Fibroblast of pulmonary artery (primary cell): Measurements from ENCODE around the gene PCDH1.

Experiments used
- DNase-seq: peaks from one replicate; pipeline ENCODE4 v3.0.0-alpha.2; 2010; ENCODE audit warnings: low read depth
- H3K4me3 ChIP-seq: replicated peaks from 2 replicates; pipeline ENCODE4 v1.5.1; 2011; ENCODE audit warnings: low read depth, mild to moderate bottlenecking, control low read depth, low read length, moderate library complexity
- CTCF ChIP-seq: IDR thresholded peaks from 2 replicates; pipeline ENCODE4 v1.5.1; 2011; ENCODE audit warnings: mild to moderate bottlenecking, control low read depth, low read length, inconsistent platforms; ENCODE audit errors: missing control alignments

The PCDH1 gene

GRCh38 chr5:141908796-141909195 is 30.6 kb upstream of the PCDH1 start:
- no peak overlapping the region for H3K4me3 ChIP-seq
- no peak for DNase-seq
- TF ChIP-seq CTCF = no peak

- H3K4me3 ChIP-seq = no peak overlapping the region
- TF ChIP-seq CTCF = no peak
- DNase-seq = no peak
Measured at GRCh38 chr5:141906972-141907371, 28.8 kb upstream of the PCDH1 start.

- H3K4me3 ChIP-seq = no peak overlapping the region
- TF ChIP-seq CTCF = no peak
- no peak for DNase-seq
Measured at GRCh38 chr5:141906517-141906916, 28.3 kb upstream of the PCDH1 start.

DNA sequence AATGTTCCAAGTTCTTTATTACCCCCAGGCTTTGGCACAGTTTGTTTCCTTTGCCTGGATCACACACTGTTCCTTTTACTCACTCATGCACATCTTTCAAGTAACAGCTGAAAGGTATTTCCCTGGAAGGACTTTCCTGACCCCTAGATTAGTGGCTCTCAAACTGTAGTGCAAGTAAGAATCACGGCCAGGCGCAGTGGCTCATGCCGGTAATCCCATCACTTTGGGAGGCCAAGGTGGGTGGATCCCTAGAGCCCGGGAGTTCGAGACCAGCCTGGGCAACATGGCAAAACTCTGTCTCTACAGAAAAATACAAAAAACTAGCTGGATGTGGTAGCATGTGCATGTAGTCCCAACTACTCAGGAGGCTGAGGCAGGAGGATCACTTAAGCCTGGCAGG is 26.3 kb upstream of the PCDH1 start:
- H3K4me3 ChIP-seq = no peak overlapping the region
- TF ChIP-seq CTCF = no peak
- no peak for DNase-seq

DNA sequence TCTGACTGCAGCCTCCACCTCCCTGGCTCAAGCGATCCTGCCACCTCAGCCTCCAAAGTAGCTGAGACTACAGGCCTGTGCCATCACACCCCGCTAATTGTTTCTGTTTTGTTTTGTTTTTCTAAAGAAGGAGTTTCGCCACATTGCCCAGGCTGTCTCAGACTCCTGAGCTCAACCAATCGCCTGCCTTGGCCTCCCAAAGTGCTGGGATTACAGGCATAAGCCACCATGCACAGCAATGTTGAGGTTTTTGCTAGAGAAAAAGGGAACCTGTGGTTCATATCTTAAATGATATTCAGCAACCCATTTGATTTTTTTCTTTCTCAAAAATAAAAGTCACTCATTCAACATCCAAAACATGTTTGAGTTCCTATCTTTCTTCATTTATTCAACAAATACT is 25.1 kb upstream of the PCDH1 start:
- no peak overlapping the region for H3K4me3 ChIP-seq
- no peak for DNase-seq
- no peak for TF ChIP-seq CTCF

DNA sequence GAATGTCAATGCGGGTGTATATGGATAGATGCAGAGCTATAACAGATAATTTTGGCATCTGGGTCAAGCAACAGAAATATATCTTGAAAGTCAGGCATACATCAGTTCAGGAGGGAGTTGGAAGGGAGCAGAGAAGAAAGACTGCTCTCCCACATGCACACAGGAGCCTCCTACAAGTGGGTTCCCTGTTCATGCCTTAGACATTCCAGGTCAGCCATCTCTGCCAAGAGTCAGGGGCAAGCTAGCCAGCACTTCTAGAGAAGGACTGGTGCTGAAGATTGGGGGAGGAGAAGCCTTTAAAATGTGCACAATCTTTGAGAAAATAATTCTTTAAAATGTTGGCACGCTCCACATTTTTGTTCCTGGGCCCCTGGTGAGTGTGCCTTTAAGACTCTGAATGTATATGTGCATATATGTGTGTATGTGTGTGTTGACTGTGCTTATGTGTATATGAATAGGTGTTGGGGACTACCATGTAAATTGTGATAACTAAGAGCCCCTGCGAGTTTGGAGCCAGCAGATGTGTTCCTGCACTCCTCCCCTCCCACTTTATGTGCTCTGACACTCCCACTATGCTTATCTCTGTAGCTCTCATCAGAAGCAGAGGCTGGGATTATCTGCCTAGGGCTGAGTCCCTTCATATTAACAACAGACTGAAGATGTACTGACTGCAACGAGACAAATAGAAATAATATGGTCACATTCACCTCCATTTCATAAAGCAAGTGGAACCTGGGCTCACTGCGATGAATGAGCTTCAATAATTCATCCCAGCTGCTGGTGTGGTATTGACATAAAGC is 24.0 kb upstream of the PCDH1 start:
- DNase-seq = no peak
- no peak overlapping the region for H3K4me3 ChIP-seq
- no peak for TF ChIP-seq CTCF
